HL-60 (cell line): ENCODE results near the gene TNFAIP2.

Experiments used
- GABPA ChIP-seq: IDR thresholded peaks from 2 replicates; pipeline ENCODE4 v1.6.1; 2012; ENCODE audit warnings: low read depth
- POLR2AphosphoS5 ChIP-seq: IDR thresholded peaks from 2 replicates; pipeline ENCODE4 v1.6.1; 2012; ENCODE audit warnings: low read depth
- TF ChIP-seq, protein P1 (sequence below): IDR thresholded peaks from 2 replicates; pipeline ENCODE4 v1.6.1; 2012; ENCODE audit warnings: low read depth; ENCODE audit not compliant: insufficient replicate concordance
- TF ChIP-seq, protein P2 (sequence below): IDR thresholded peaks from one replicate; pipeline ENCODE4 v1.5.1; 2011; ENCODE audit warnings: low read length, control low read depth, inconsistent platforms; ENCODE audit not compliant: insufficient read depth

DNA sequence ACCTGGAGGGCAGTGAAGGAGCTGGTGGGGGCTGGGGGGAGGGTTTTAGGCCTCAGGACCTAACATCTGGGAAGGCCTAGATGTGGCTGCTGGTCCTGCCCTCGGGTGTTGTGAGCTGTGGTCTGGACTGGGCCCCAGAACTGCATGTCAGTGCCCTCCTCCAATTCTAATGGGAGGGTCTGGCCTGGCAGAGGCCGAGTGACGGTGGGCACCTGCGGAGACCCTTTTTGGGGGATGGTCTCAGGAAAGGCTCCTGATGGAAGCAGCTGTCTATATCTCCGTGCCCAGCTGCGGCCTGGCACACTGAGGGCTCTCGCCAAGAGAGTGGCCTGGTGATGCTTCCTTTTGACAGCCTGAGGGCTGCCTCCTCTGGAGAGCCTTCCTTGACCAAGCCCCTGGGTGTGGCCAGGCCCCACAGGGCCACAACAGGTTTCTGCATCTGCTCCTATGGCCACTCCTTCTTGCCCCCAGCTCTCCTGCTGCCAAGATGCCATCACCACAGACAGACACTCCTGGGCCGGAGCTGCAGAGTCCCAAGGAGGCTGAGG is 23.5 kb upstream of the TNFAIP2 start:
- TF ChIP-seq GABPA (no peak), POLR2AphosphoS5 (no peak)
- TF ChIP-seq, protein P1, sequence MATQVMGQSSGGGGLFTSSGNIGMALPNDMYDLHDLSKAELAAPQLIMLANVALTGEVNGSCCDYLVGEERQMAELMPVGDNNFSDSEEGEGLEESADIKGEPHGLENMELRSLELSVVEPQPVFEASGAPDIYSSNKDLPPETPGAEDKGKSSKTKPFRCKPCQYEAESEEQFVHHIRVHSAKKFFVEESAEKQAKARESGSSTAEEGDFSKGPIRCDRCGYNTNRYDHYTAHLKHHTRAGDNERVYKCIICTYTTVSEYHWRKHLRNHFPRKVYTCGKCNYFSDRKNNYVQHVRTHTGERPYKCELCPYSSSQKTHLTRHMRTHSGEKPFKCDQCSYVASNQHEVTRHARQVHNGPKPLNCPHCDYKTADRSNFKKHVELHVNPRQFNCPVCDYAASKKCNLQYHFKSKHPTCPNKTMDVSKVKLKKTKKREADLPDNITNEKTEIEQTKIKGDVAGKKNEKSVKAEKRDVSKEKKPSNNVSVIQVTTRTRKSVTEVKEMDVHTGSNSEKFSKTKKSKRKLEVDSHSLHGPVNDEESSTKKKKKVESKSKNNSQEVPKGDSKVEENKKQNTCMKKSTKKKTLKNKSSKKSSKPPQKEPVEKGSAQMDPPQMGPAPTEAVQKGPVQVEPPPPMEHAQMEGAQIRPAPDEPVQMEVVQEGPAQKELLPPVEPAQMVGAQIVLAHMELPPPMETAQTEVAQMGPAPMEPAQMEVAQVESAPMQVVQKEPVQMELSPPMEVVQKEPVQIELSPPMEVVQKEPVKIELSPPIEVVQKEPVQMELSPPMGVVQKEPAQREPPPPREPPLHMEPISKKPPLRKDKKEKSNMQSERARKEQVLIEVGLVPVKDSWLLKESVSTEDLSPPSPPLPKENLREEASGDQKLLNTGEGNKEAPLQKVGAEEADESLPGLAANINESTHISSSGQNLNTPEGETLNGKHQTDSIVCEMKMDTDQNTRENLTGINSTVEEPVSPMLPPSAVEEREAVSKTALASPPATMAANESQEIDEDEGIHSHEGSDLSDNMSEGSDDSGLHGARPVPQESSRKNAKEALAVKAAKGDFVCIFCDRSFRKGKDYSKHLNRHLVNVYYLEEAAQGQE, result no peak
- TF ChIP-seq, protein P2, sequence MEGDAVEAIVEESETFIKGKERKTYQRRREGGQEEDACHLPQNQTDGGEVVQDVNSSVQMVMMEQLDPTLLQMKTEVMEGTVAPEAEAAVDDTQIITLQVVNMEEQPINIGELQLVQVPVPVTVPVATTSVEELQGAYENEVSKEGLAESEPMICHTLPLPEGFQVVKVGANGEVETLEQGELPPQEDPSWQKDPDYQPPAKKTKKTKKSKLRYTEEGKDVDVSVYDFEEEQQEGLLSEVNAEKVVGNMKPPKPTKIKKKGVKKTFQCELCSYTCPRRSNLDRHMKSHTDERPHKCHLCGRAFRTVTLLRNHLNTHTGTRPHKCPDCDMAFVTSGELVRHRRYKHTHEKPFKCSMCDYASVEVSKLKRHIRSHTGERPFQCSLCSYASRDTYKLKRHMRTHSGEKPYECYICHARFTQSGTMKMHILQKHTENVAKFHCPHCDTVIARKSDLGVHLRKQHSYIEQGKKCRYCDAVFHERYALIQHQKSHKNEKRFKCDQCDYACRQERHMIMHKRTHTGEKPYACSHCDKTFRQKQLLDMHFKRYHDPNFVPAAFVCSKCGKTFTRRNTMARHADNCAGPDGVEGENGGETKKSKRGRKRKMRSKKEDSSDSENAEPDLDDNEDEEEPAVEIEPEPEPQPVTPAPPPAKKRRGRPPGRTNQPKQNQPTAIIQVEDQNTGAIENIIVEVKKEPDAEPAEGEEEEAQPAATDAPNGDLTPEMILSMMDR, result no peak
